Nephron progenitor cell (in vitro differentiated cells): Measurements from ENCODE around the gene PCYT2.

ENCODE experiments used
- DNase-seq: peaks from one replicate; pipeline ENCODE4 v3.0.0; 2021
- H3K27ac Mint-ChIP-seq: 2 replicates; pipeline ENCODE4 v1.8.0; 2021; ENCODE audit warnings: mild to moderate bottlenecking, moderate library complexity, mixed read lengths
- H3K27me3 Mint-ChIP-seq: 2 replicates; pipeline ENCODE4 v1.8.0; 2021; ENCODE audit warnings: mild to moderate bottlenecking, low read depth, mixed read lengths; ENCODE audit not compliant: poor library complexity
- H3K36me3 Mint-ChIP-seq: 2 replicates; pipeline ENCODE4 v1.8.0; 2021; ENCODE audit warnings: low read depth, mixed read lengths
- H3K4me1 Mint-ChIP-seq: 2 replicates; pipeline ENCODE4 v1.8.0; 2021; ENCODE audit warnings: mixed read lengths
- H3K4me3 Mint-ChIP-seq: 2 replicates; pipeline ENCODE4 v1.8.0; 2021; ENCODE audit warnings: mild to moderate bottlenecking, moderate library complexity, mixed read lengths
- H3K9me3 Mint-ChIP-seq: 2 replicates; pipeline ENCODE4 v1.8.0; 2021; ENCODE audit warnings: mild to moderate bottlenecking, moderate library complexity, mixed read lengths
- CTCF ChIP-seq: fragments of 200-600 bp; sonication (generic); IDR thresholded peaks from 2 replicates; pipeline ENCODE4 v1.5.0; 2021; ENCODE audit warnings: antibody characterized with exemption

PCYT2 gene

GRCh38 chr17:81901167-81902022, 9.8 kb downstream of the PCYT2 start:
- TF ChIP-seq CTCF: no peak
- Mint-ChIP-seq H3K4me1 (peaks cover 8% of the 10 kb centered on the region), H3K27ac (no peak overlapping the region), H3K36me3 (peaks cover 26% of the 10 kb centered on the region), H3K27me3 (peaks cover 23% of the 10 kb centered on the region), H3K9me3 (no peaks in the 10 kb centered on the region), H3K4me3 (peak overlapping the region; percentile 66)
- no peak for DNase-seq

GRCh38 chr17:81900181-81900820, 10.9 kb downstream of the PCYT2 start:
- no peak for TF ChIP-seq CTCF
- Mint-ChIP-seq H3K27ac (no peak overlapping the region), H3K4me3 (no peak overlapping the region), H3K27me3 (peaks cover 23% of the 10 kb centered on the region), H3K4me1 (peaks cover 8% of the 10 kb centered on the region), H3K36me3 (peaks cover 32% of the 10 kb centered on the region), H3K9me3 (no peaks in the 10 kb centered on the region)
- DNase-seq: no peak

- TF ChIP-seq CTCF: no peak
- peaks cover 8% of the 10 kb centered on the region for H3K4me1 Mint-ChIP-seq
- H3K27me3 Mint-ChIP-seq: peaks cover 23% of the 10 kb centered on the region
- H3K27ac Mint-ChIP-seq: no peak overlapping the region
- H3K36me3 Mint-ChIP-seq: peaks cover 35% of the 10 kb centered on the region
- DNase-seq: no peak
- H3K9me3 Mint-ChIP-seq: no peaks in the 10 kb centered on the region
- no peak overlapping the region for H3K4me3 Mint-ChIP-seq
Measured at GRCh38 chr17:81899514-81900166, 11.6 kb downstream of the PCYT2 start.

- H3K27ac Mint-ChIP-seq: no peak overlapping the region
- DNase-seq: no peak
- H3K36me3 Mint-ChIP-seq: peaks cover 35% of the 10 kb centered on the region
- TF ChIP-seq CTCF: no peak
- peaks cover 8% of the 10 kb centered on the region for H3K4me1 Mint-ChIP-seq
- H3K9me3 Mint-ChIP-seq: no peaks in the 10 kb centered on the region
- H3K4me3 Mint-ChIP-seq: no peak overlapping the region
- peaks cover 23% of the 10 kb centered on the region for H3K27me3 Mint-ChIP-seq
Measured at GRCh38 chr17:81898885-81899284, 12.3 kb downstream of the PCYT2 start.

GRCh38 chr17:81898029-81898866, 13.0 kb downstream of the PCYT2 start:
- H3K27ac Mint-ChIP-seq: no peak overlapping the region
- H3K4me3 Mint-ChIP-seq: no peak overlapping the region
- TF ChIP-seq CTCF: no peak
- no peak for DNase-seq
- H3K9me3 Mint-ChIP-seq: no peaks in the 10 kb centered on the region
- H3K27me3 Mint-ChIP-seq: peaks cover 18% of the 10 kb centered on the region
- peaks cover 35% of the 10 kb centered on the region for H3K36me3 Mint-ChIP-seq
- H3K4me1 Mint-ChIP-seq: peaks cover 8% of the 10 kb centered on the region
